SK-N-SH (cell line): ENCODE measurements around the gene NFAT5. TPM values are rescaled to one million over a fixed set of nuclear protein-coding genes. Genes with fewer than 3 reads are reported as not detected.

Source experiments
- CTCF ChIA-PET: fragments of 300-600, 350-600 bp; formaldehyde crosslinking; extraction: SDS; loops from one replicate; lab custom pipeline; 2021; lab: Yijun Ruan, JAX
- POLR2A ChIA-PET: fragments of 350-600 bp; sonication (Branson Sonifier 250); formaldehyde crosslinking; extraction: SDS; loops from one replicate; lab custom pipeline; 2020; ENCODE audit warnings: antibody characterized with exemption, inconsistent platforms; lab: Yijun Ruan, JAX
- DNase-seq: peaks from one replicate; pipeline ENCODE4 v3.0.0; 2012
- H2AFZ ChIP-seq: fragments of 200-600 bp; sonication (generic); 2 replicates; pipeline ENCODE4 v1.8.1; 2016; ENCODE audit warnings: antibody characterized with exemption, mild to moderate bottlenecking, low read depth
- H3F3A ChIP-seq: fragments of 200-600 bp; sonication (generic); replicated peaks from 2 replicates; pipeline ENCODE3; 2016; ENCODE audit warnings: antibody characterized with exemption, mild to moderate bottlenecking; ENCODE audit not compliant: insufficient read depth
- H3K27ac ChIP-seq, 2 experiments: fragments of 200-500 bp in 1 of 2; fragments of 200-600 bp in 1 of 2; sonication (Bioruptor generic) in 1 of 2; sonication (generic), shearing (Covaris generic) in 1 of 2; 2 replicates each; pipeline versions ENCODE4 v1.5.1 to v1.6.1; 2014 to 2016; ENCODE audit warnings: low read depth in 2 of 2, inconsistent platforms in 1 of 2, low read length in 1 of 2, mild to moderate bottlenecking in 1 of 2, mixed read lengths in 1 of 2
- H3K27me3 ChIP-seq: fragments of 200-600 bp; sonication (generic), shearing (Covaris generic); 2 replicates; pipeline ENCODE4 v1.6.1; 2016; ENCODE audit warnings: mixed run types; ENCODE audit not compliant: insufficient read depth
- H3K36me3 ChIP-seq, 2 experiments: fragments of 200-500 bp in 1 of 2; fragments of 200-600 bp in 1 of 2; sonication (Bioruptor generic) in 1 of 2; sonication (generic) in 1 of 2; replicated peaks in 1 of 2; 2 replicates each; pipeline versions ENCODE3 to v1.5.1; 2014 to 2016; ENCODE audit warnings: low read length in 1 of 2, mild to moderate bottlenecking in 1 of 2; ENCODE audit not compliant: insufficient read depth in 2 of 2, control insufficient read depth in 1 of 2
- H3K4me1 ChIP-seq, 2 experiments: fragments of 200-500 bp in 1 of 2; fragments of 200-600 bp in 1 of 2; sonication (Bioruptor generic) in 1 of 2; sonication (generic), shearing (Covaris generic) in 1 of 2; 2 replicates each; pipeline versions ENCODE4 v1.5.1 to v1.6.1; 2014 to 2016; ENCODE audit warnings: low read depth in 1 of 2, low read length in 1 of 2, mixed run types in 1 of 2; ENCODE audit not compliant: insufficient read depth in 2 of 2, control insufficient read depth in 1 of 2
- H3K4me2 ChIP-seq: fragments of 200-600 bp; sonication (generic), shearing (Covaris generic); 2 replicates; pipeline ENCODE4 v1.6.1; 2017; ENCODE audit warnings: mixed run types
- H3K4me3 ChIP-seq, 2 experiments: fragments of 200-500 bp in 1 of 2; fragments of 200-600 bp in 1 of 2; sonication (Bioruptor generic) in 1 of 2; sonication (generic), shearing (Covaris generic) in 1 of 2; 2 replicates each; pipeline versions ENCODE4 v1.5.1 to v1.8.1; 2014 to 2016; ENCODE audit warnings: low read depth in 2 of 2, inconsistent platforms in 1 of 2, low read length in 1 of 2, mild to moderate bottlenecking in 1 of 2, mixed read lengths in 1 of 2, moderate library complexity in 1 of 2
- H3K79me2 ChIP-seq: fragments of 200-600 bp; sonication (generic); 2 replicates; pipeline ENCODE4 v1.8.1; 2017; ENCODE audit warnings: mild to moderate bottlenecking; ENCODE audit not compliant: insufficient read depth
- H3K9ac ChIP-seq: fragments of 200-600 bp; sonication (generic); 2 replicates; pipeline ENCODE4 v1.6.1; 2017; ENCODE audit warnings: mixed run types
- H3K9me2 ChIP-seq: fragments of 200-600 bp; sonication (generic); 2 replicates; pipeline ENCODE4 v1.6.1; 2017; ENCODE audit warnings: mixed run types
- H3K9me3 ChIP-seq: fragments of 200-600 bp; sonication (generic); 2 replicates; pipeline ENCODE4 v1.6.1; 2017; ENCODE audit warnings: mixed run types, mild to moderate bottlenecking, moderate library complexity
- H4K20me1 ChIP-seq: fragments of 200-600 bp; sonication (generic); 2 replicates; pipeline ENCODE4 v1.6.1; 2017; ENCODE audit warnings: mild to moderate bottlenecking, mixed run types; ENCODE audit not compliant: insufficient read depth
- EZH2phosphoT487 ChIP-seq: fragments of 200-600 bp; sonication (generic); IDR thresholded peaks from 2 replicates; pipeline ENCODE4 v1.6.1; 2017; ENCODE audit warnings: low read depth, mixed run types, mild to moderate bottlenecking, antibody characterized with exemption, moderate library complexity, borderline replicate concordance
- FOSL2 ChIP-seq: IDR thresholded peaks from 2 replicates; pipeline ENCODE4 v1.4.0; 2012; ENCODE audit warnings: low read depth, mild to moderate bottlenecking, moderate library complexity, borderline replicate concordance
- FOXJ3 ChIP-seq: sonication (generic); formaldehyde crosslinking; IDR thresholded peaks from 2 replicates; pipeline ENCODE4 v1.5.1; 2020; ENCODE audit warnings: mild to moderate bottlenecking, missing genetic modification reagents
- GABPA ChIP-seq: IDR thresholded peaks from 2 replicates; pipeline ENCODE4 v1.4.0; 2012; ENCODE audit warnings: low read depth, mild to moderate bottlenecking
- GATA2 ChIP-seq: sonication (generic); formaldehyde crosslinking; IDR thresholded peaks from 2 replicates; pipeline ENCODE4 v1.5.0; 2020; ENCODE audit warnings: mild to moderate bottlenecking, missing genetic modification reagents
- JUND ChIP-seq: IDR thresholded peaks from 2 replicates; pipeline ENCODE4 v1.4.0; 2012
- MXI1 ChIP-seq: IDR thresholded peaks from 2 replicates; pipeline ENCODE4 v1.6.1; 2012; ENCODE audit warnings: mild to moderate bottlenecking, low read depth, low read length, improper control_type of control experiment
- NRF1 ChIP-seq: IDR thresholded peaks from 2 replicates; pipeline ENCODE4 v1.6.1; 2012; ENCODE audit warnings: low read depth, mild to moderate bottlenecking, low read length
- PBX3 ChIP-seq: IDR thresholded peaks from 2 replicates; pipeline ENCODE4; 2012
- POLR2AphosphoS5 ChIP-seq: IDR thresholded peaks from 2 replicates; pipeline ENCODE4 v1.6.1; 2012; ENCODE audit warnings: low read depth, low read length
- RAD21 ChIP-seq: IDR thresholded peaks from 2 replicates; pipeline ENCODE4 v1.6.1; 2012; ENCODE audit warnings: mild to moderate bottlenecking, low read length
- RCOR1 ChIP-seq: fragments of 150-350 bp; IDR thresholded peaks from 2 replicates; pipeline ENCODE4 v1.6.1; 2017; ENCODE audit warnings: antibody characterized with exemption, low read length
- RXRA ChIP-seq: IDR thresholded peaks from 2 replicates; pipeline ENCODE4 v1.4.0; 2012; ENCODE audit warnings: low read depth, mild to moderate bottlenecking, borderline replicate concordance
- SMC3 ChIP-seq: IDR thresholded peaks from 2 replicates; pipeline ENCODE4 v1.6.1; 2012; ENCODE audit warnings: low read depth, low read length, improper control_type of control experiment
- TAF1 ChIP-seq: IDR thresholded peaks from 2 replicates; pipeline ENCODE4 v1.6.1; 2012; ENCODE audit warnings: low read depth, mild to moderate bottlenecking, low read length, moderate library complexity, borderline replicate concordance
- TCF12 ChIP-seq: IDR thresholded peaks from 2 replicates; pipeline ENCODE4 v1.4.0; 2012
- USF2 ChIP-seq: fragments of 150-350 bp; IDR thresholded peaks from 2 replicates; pipeline ENCODE4 v1.6.1; 2017; ENCODE audit warnings: antibody characterized with exemption, low read length, low read depth, borderline replicate concordance
- polyA plus RNA-seq, 3 experiments: library from polyadenylated mRNA; depleted of rRNA; stranded (reverse); fragments of >200 nt; gene quantifications; 2 replicates each; pipeline ENCODE4 v1.2.3, GENCODE V29; 2012
- TF ChIP-seq, protein P1 (sequence below): fragments of 200-600 bp; sonication (generic); IDR thresholded peaks from 2 replicates; pipeline ENCODE4 v1.6.1; 2017; ENCODE audit warnings: antibody characterized with exemption, mild to moderate bottlenecking, moderate library complexity
- TF ChIP-seq, protein P2 (sequence below): fragments of 150-350 bp; IDR thresholded peaks from 2 replicates; pipeline ENCODE4 v1.6.1; 2016; ENCODE audit warnings: mild to moderate bottlenecking, low read depth, low read length

Gene NFAT5
- polyA plus RNA-seq, 1 of the 3 experiments (the other 2 are of a cell fraction) = 7.2 TPM

GRCh38 chr16:69606985-69607384 lies 41.2 kb downstream of the NFAT5 start:
- H3F3A ChIP-seq = peaks cover 13% of the 10 kb centered on the region
- H3K27me3 ChIP-seq = no peaks in the 10 kb centered on the region
- peaks cover 4 to 10% of the 10 kb centered on the region in 2 experiments; a peak in 2 of 4 replicates for H3K4me1 ChIP-seq
- no peaks in the 10 kb centered on the region for H3K9me2 ChIP-seq
- ChIA-PET POLR2A (no interaction called here), CTCF (interaction anchor here (1.4 kb wide), 1 partner anchor 10 kb away, joined by 5 read pairs; no protein-coding TSS in a partner anchor)
- H3K9ac ChIP-seq = no peak overlapping the region
- no peak overlapping the region for H3K4me3 ChIP-seq
- H3K79me2 ChIP-seq = peaks cover 100% of the 10 kb centered on the region
- H3K9me3 ChIP-seq = no peaks in the 10 kb centered on the region
- TF ChIP-seq MXI1 = no peak
- no peak overlapping the region for H2AFZ ChIP-seq
- DNase-seq = no peak
- peaks cover 0 to 18% of the 10 kb centered on the region in 2 experiments for H3K36me3 ChIP-seq
- no peak overlapping the region for H3K4me2 ChIP-seq
- peaks cover 94% of the 10 kb centered on the region for H4K20me1 ChIP-seq
- H3K27ac ChIP-seq = no peak overlapping the region

GRCh38 chr16:69607674-69608073 lies 41.9 kb downstream of the NFAT5 start:
- peaks cover 94% of the 10 kb centered on the region for H4K20me1 ChIP-seq
- H3K27ac ChIP-seq = no peak overlapping the region
- peaks cover 100% of the 10 kb centered on the region for H3K79me2 ChIP-seq
- H3K4me2 ChIP-seq = no peak overlapping the region
- peaks cover 0 to 18% of the 10 kb centered on the region in 2 experiments for H3K36me3 ChIP-seq
- CTCF ChIA-PET = interaction anchor here (1.4 kb wide), 1 partner anchor 11 kb away, joined by 5 read pairs; no protein-coding TSS in a partner anchor
- no peak overlapping the region for H2AFZ ChIP-seq
- H3K4me3 ChIP-seq = no peak overlapping the region
- no peaks in the 10 kb centered on the region for H3K9me3 ChIP-seq
- no peak for DNase-seq
- peaks cover 13% of the 10 kb centered on the region for H3F3A ChIP-seq
- peaks cover 4 to 10% of the 10 kb centered on the region in 2 experiments; a peak in 2 of 4 replicates for H3K4me1 ChIP-seq
- H3K9ac ChIP-seq = no peak overlapping the region
- H3K27me3 ChIP-seq = no peaks in the 10 kb centered on the region
- no peaks in the 10 kb centered on the region for H3K9me2 ChIP-seq
- POLR2A ChIA-PET = no interaction called here
- TF ChIP-seq, protein P1, sequence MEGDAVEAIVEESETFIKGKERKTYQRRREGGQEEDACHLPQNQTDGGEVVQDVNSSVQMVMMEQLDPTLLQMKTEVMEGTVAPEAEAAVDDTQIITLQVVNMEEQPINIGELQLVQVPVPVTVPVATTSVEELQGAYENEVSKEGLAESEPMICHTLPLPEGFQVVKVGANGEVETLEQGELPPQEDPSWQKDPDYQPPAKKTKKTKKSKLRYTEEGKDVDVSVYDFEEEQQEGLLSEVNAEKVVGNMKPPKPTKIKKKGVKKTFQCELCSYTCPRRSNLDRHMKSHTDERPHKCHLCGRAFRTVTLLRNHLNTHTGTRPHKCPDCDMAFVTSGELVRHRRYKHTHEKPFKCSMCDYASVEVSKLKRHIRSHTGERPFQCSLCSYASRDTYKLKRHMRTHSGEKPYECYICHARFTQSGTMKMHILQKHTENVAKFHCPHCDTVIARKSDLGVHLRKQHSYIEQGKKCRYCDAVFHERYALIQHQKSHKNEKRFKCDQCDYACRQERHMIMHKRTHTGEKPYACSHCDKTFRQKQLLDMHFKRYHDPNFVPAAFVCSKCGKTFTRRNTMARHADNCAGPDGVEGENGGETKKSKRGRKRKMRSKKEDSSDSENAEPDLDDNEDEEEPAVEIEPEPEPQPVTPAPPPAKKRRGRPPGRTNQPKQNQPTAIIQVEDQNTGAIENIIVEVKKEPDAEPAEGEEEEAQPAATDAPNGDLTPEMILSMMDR = no peak
- TF ChIP-seq, protein P2, sequence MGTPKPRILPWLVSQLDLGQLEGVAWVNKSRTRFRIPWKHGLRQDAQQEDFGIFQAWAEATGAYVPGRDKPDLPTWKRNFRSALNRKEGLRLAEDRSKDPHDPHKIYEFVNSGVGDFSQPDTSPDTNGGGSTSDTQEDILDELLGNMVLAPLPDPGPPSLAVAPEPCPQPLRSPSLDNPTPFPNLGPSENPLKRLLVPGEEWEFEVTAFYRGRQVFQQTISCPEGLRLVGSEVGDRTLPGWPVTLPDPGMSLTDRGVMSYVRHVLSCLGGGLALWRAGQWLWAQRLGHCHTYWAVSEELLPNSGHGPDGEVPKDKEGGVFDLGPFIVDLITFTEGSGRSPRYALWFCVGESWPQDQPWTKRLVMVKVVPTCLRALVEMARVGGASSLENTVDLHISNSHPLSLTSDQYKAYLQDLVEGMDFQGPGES = no peak
- TF ChIP-seq RXRA = no peak
- no peak for TF ChIP-seq JUND
- TF ChIP-seq TAF1 = no peak
- TF ChIP-seq TCF12 = no peak
- no peak for TF ChIP-seq FOXJ3
- no peak for TF ChIP-seq GABPA
- no peak for TF ChIP-seq USF2
- no peak for TF ChIP-seq RAD21
- TF ChIP-seq NRF1 = no peak
- TF ChIP-seq FOSL2 = no peak
- TF ChIP-seq POLR2AphosphoS5 = no peak
- no peak for TF ChIP-seq RCOR1
- TF ChIP-seq SMC3 = no peak
- TF ChIP-seq EZH2phosphoT487 = no peak
- no peak for TF ChIP-seq GATA2 (CRISPR knock-in tag)
- no peak for TF ChIP-seq PBX3
